Activated naive CD8-positive, alpha-beta T cell (primary cell): ENCODE measurements around the gene FOXK1.

Source experiments
- H3K27ac Mint-ChIP-seq: one replicate; pipeline ENCODE4 v1.8.0; 2021; ENCODE audit warnings: mixed read lengths
- H3K27me3 Mint-ChIP-seq: one replicate; pipeline ENCODE4 v1.8.0; 2021; ENCODE audit warnings: mixed read lengths
- H3K36me3 Mint-ChIP-seq: one replicate; pipeline ENCODE4 v1.8.0; 2021; ENCODE audit warnings: mixed read lengths
- H3K4me1 Mint-ChIP-seq: one replicate; pipeline ENCODE4 v1.8.0; 2021; ENCODE audit warnings: low read depth, mixed read lengths
- H3K4me3 Mint-ChIP-seq: one replicate; pipeline ENCODE4 v1.8.0; 2021; ENCODE audit warnings: mild to moderate bottlenecking, mixed read lengths
- H3K9me3 Mint-ChIP-seq: one replicate; pipeline ENCODE4 v1.8.0; 2021; ENCODE audit warnings: low read depth, mixed read lengths

The FOXK1 gene

GRCh38 chr7:4764402-4765007, 82.4 kb downstream of the FOXK1 start:
- Mint-ChIP-seq H3K36me3 (peaks cover 2% of the 10 kb centered on the region), H3K27ac (no peak overlapping the region), H3K27me3 (no peaks in the 10 kb centered on the region), H3K4me1 (no peaks in the 10 kb centered on the region), H3K9me3 (no peaks in the 10 kb centered on the region), H3K4me3 (no peak overlapping the region)

DNA sequence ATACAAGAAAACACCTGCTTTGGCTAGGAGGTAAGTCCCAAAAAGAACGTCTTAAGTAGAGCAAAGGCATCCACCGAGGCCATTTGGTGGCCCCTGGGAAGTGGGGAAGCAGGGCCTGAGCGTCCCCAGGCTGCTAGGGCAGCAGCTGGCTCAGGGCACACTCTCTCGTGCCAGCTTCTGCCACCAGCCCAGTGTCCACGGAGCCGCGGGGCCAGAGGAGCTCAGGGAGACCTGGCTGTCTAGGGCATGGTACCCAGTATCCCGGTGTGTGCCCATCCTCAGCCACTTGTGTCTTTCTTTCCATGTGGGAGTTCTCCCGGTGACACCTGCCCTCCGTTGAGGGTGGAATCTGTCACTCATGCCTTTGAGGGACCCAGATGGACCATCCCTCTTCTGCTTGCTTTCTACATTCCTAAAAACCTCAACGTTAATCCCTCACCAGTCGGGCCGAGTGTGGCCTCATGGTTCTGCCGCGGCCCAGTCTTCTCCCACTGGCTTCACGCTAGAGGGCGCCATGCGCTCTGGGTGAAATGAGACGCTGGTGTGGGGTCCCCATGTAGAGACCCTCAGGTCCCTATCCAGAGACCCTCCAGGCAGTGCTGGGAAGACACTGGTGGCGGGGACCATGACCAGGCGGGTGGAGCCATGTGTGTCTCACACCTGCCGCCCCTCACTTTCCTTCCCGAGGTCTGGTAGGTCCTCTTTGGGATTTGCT, 83.8 kb downstream of the FOXK1 start:
- no peaks in the 10 kb centered on the region for H3K27me3 Mint-ChIP-seq
- peaks cover 2% of the 10 kb centered on the region for H3K36me3 Mint-ChIP-seq
- H3K27ac Mint-ChIP-seq: no peak overlapping the region

GRCh38 chr7:4766666-4767519, 84.8 kb downstream of the FOXK1 start:
- no peak overlapping the region for H3K4me3 Mint-ChIP-seq
- peaks cover 2% of the 10 kb centered on the region for H3K36me3 Mint-ChIP-seq
- peaks cover 5% of the 10 kb centered on the region for H3K4me1 Mint-ChIP-seq
- no peaks in the 10 kb centered on the region for H3K9me3 Mint-ChIP-seq
- H3K27ac Mint-ChIP-seq: peak overlapping the region; percentile 16
- no peaks in the 10 kb centered on the region for H3K27me3 Mint-ChIP-seq

More for the DNA sequence above, 83.8 kb downstream of the FOXK1 start:
- Mint-ChIP-seq H3K4me1 (peaks cover 5% of the 10 kb centered on the region), H3K4me3 (no peak overlapping the region), H3K9me3 (no peaks in the 10 kb centered on the region)

GRCh38 chr7:4768597-4769569, 86.8 kb downstream of the FOXK1 start:
- no peak overlapping the region for H3K27ac Mint-ChIP-seq
- no peak overlapping the region for H3K4me3 Mint-ChIP-seq
- peaks cover 12% of the 10 kb centered on the region for H3K4me1 Mint-ChIP-seq
- no peaks in the 10 kb centered on the region for H3K9me3 Mint-ChIP-seq
- H3K36me3 Mint-ChIP-seq: no peaks in the 10 kb centered on the region
- H3K27me3 Mint-ChIP-seq: no peaks in the 10 kb centered on the region

DNA sequence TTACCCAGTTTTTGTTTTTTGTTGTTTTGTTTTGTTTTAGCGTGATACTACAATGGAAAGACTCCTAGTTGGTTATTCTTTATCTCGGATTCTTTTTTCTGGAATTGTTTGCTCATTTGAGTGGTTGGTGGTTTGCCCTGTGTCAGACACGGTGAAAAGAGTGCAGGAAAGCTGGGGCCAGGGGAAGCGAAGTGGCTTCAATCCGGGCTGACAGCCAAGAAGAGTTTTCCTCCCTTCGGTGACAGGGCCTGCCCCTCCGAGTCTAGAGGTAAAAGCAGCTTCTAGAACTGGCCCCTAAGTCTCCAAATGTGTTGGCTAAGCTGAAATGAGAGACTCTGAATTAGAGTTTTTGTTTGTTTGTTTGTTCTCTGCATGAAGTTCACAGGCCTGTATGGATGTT, 87.7 kb downstream of the FOXK1 start:
- Mint-ChIP-seq H3K4me1 (peaks cover 20% of the 10 kb centered on the region), H3K27ac (peak overlapping the region; percentile 64), H3K4me3 (no peak overlapping the region), H3K36me3 (no peaks in the 10 kb centered on the region), H3K27me3 (no peaks in the 10 kb centered on the region), H3K9me3 (no peaks in the 10 kb centered on the region)

DNA sequence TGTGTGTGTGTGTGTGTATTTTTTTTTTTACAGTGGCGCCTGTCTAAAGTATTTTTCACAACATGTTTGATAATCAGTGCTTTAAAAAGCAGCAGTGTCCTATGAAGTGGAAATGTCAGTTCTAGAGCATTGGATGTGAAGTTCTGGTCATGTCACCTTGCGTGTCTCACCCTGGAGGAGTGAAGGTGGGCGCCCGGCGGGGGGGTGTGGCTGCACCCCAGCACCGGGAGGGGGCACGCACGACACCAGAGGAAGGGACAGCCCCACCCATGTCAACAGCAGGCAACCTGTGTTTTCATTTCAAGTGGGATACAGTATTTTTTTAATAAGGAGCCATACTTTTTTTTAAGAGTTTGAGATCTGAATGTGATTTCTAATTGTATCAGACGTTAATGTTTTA, 88.8 kb downstream of the FOXK1 start:
- Mint-ChIP-seq H3K4me1 (peaks cover 26% of the 10 kb centered on the region), H3K27me3 (no peaks in the 10 kb centered on the region), H3K4me3 (no peak overlapping the region), H3K9me3 (no peaks in the 10 kb centered on the region), H3K27ac (no peak overlapping the region), H3K36me3 (no peaks in the 10 kb centered on the region)

DNA sequence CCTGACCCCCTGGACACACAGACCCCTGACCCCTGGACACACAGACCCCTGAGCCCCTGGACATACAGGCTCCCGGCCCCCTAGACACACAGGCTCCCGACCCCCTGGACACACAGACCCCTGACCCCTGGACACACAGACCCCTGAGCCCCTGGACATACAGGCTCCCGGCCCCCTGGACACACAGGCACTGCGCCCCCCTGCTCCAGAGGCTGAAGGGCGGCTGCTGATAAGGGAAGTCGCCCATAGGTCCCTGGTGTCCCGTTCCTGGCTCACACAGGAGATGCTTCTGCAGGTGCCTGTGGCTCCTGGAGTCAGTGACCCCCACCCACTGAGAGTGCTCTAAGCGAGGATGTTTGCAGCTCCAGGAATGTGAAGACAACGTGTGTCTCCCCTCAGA, 89.6 kb downstream of the FOXK1 start:
- Mint-ChIP-seq H3K4me3 (no peak overlapping the region), H3K9me3 (no peaks in the 10 kb centered on the region), H3K4me1 (peaks cover 32% of the 10 kb centered on the region), H3K27me3 (no peaks in the 10 kb centered on the region), H3K27ac (no peak overlapping the region), H3K36me3 (peaks cover 2% of the 10 kb centered on the region)

DNA sequence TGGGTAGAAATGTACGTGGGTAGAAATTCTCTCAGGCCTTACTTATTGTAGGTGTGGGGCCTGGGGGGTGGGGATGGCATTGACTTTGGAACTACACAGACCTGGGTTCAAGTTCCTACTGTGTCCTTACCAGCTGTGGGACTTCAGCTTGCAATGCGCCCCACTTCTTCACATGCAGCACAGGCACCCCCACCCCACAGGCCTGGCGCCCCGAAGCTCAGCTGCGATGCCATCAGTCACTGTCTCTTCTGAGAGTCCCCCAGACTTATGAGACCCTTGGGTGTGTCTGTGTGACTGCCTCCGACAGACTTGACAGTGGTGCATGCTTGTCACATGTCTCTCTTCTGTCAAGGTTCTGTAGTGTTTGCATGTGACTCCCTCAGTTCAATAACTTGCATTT, 90.2 kb downstream of the FOXK1 start:
- Mint-ChIP-seq H3K9me3 (no peaks in the 10 kb centered on the region), H3K27me3 (no peaks in the 10 kb centered on the region), H3K4me1 (peaks cover 36% of the 10 kb centered on the region), H3K36me3 (peaks cover 2% of the 10 kb centered on the region), H3K27ac (no peak overlapping the region), H3K4me3 (no peak overlapping the region)

DNA sequence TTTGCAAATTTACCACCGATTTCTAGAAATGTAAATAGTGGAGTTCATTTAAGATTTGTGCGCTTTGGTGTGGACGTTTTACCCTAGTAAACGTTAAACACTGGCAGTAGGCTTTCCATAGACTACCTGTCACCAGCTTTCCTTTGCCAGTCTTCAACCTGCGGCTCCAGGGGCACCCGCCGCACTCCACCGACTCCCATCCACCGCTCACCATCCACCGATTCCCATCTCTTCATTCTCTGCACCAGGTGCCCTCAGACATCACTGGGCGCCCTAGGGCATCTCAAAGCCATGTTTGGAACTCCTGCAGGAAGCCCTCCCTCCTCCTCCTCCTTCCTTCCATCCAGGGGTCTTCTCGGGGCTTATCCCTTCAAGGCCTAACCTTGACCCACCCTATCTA, 91.9 kb downstream of the FOXK1 start:
- Mint-ChIP-seq H3K27me3 (no peaks in the 10 kb centered on the region), H3K36me3 (peaks cover 2% of the 10 kb centered on the region), H3K27ac (peak overlapping the region; percentile 98), H3K4me3 (peak overlapping the region; percentile 96), H3K4me1 (peaks cover 46% of the 10 kb centered on the region), H3K9me3 (no peaks in the 10 kb centered on the region)

DNA sequence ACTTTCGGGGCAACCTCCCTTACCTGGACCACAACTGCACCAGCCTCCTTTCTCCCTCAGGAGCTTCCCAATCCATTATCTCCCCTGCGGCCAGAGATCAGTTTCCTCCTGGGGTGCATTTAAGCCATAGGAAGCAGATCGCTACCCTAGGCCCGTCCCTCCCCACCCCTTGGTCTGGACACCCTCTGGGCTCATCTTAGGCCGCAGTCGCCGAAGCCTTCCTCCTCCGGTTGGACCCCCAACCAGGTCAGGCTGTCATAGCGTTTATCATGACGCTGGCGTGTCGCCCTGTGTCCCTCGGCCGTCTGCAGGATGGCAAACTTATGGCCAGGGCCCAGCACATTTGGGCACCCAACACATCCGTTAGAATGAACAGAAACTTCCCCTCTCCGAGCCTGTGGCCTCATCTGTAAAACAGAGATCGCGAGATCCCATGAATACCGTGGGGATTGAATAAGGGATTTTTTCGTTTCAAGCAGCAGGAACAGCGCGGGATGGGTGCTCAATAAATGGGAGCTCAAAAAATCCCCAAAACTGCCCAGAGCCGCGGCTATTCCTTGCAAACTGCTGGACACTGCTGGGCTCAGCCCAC, 92.7 kb downstream of the FOXK1 start:
- Mint-ChIP-seq H3K9me3 (no peaks in the 10 kb centered on the region), H3K36me3 (peaks cover 2% of the 10 kb centered on the region), H3K4me3 (peak overlapping the region; percentile 96), H3K27ac (peak overlapping the region; percentile 98), H3K4me1 (peaks cover 44% of the 10 kb centered on the region), H3K27me3 (no peaks in the 10 kb centered on the region)

- Mint-ChIP-seq H3K4me3 (peak within 1 kb of the TSS; percentile 96), H3K36me3 (peaks cover 2% of the 10 kb centered on the region), H3K9me3 (no peaks in the 10 kb centered on the region), H3K27me3 (no peaks in the 10 kb centered on the region), H3K27ac (peak within 1 kb of the TSS; percentile 98), H3K4me1 (peaks cover 44% of the 10 kb centered on the region)
These were observed 93.3 kb downstream of the FOXK1 start, which contains the start of gene AP5Z1 for GRCh38 chr7:4775250-4775847. Gene AP5Z1 (plus strand): TSS chr7:4775623. CDS start chr7:4775716, 93 bp downstream.

GRCh38 chr7:4775848-4776623, 93.9 kb downstream of the FOXK1 start:
- Mint-ChIP-seq H3K27me3 (no peaks in the 10 kb centered on the region), H3K27ac (peak overlapping the region; percentile 98), H3K36me3 (peaks cover 2% of the 10 kb centered on the region), H3K9me3 (no peaks in the 10 kb centered on the region), H3K4me1 (peaks cover 44% of the 10 kb centered on the region), H3K4me3 (peak overlapping the region; percentile 96)

DNA sequence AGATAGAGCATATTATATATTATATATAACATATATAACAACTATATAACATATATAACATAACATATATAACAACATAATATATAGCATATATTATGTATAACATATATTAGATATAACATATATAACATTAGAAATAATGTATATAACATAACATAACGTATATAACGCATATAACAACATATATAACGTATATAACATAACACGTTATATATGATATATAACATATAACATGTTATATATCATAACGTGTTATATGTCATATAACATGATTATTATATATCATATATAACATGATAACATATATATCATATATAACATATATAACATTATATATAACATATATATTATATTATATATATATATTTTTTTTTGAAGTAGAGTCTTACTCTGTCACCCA, 97.0 kb downstream of the FOXK1 start:
- Mint-ChIP-seq H3K27me3 (no peaks in the 10 kb centered on the region), H3K4me1 (peaks cover 35% of the 10 kb centered on the region), H3K36me3 (peaks cover 2% of the 10 kb centered on the region), H3K27ac (no peak overlapping the region), H3K9me3 (no peaks in the 10 kb centered on the region), H3K4me3 (no peak overlapping the region)
